ENCODE data around the gene MITF. TPM values are rescaled to one million over a fixed set of nuclear protein-coding genes. Genes with fewer than 3 reads are reported as not detected.

The MITF gene
- total RNA-seq, 1 donor from 2014 or later, result 5.8 TPM

- TF ChIP-seq, protein P1, sequence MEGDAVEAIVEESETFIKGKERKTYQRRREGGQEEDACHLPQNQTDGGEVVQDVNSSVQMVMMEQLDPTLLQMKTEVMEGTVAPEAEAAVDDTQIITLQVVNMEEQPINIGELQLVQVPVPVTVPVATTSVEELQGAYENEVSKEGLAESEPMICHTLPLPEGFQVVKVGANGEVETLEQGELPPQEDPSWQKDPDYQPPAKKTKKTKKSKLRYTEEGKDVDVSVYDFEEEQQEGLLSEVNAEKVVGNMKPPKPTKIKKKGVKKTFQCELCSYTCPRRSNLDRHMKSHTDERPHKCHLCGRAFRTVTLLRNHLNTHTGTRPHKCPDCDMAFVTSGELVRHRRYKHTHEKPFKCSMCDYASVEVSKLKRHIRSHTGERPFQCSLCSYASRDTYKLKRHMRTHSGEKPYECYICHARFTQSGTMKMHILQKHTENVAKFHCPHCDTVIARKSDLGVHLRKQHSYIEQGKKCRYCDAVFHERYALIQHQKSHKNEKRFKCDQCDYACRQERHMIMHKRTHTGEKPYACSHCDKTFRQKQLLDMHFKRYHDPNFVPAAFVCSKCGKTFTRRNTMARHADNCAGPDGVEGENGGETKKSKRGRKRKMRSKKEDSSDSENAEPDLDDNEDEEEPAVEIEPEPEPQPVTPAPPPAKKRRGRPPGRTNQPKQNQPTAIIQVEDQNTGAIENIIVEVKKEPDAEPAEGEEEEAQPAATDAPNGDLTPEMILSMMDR (IDR thresholded peaks at IDR 0.05), result no peak
These were observed 183.3 kb downstream of the MITF start for GRCh38 chr3:69922521-69923000.

DNA sequence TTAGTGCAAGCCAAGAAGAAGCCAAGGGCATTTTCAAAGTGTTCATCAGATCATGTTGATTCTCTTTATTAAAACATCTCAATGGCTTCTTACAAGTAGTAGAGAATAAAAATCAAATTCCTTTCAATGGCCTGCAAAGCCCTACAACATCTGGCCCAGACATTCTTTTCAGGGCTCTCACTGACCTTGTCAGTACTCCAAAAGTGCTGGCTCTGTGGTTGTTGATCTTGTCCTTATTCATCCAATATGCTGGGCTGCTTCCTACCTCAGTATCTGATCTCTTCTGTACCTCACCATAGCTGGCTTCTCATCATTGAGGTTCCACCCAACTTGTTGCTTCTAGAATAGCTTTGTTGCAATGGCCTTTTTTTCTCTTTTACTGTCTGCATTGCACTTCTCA is 186.2 kb downstream of the MITF start:
- H3K36me3 Mint-ChIP-seq (ENCODE audit: unreplicated experiment), result no peaks in the 10 kb centered on the region
- H3K27me3 Mint-ChIP-seq (ENCODE audit: unreplicated experiment), result no peaks in the 10 kb centered on the region
- H3K9me3 Mint-ChIP-seq (ENCODE audit: unreplicated experiment), result no peaks in the 10 kb centered on the region
- peaks cover 2% of the 10 kb centered on the region for H3K4me1 Mint-ChIP-seq (ENCODE audit: unreplicated experiment)
- H3K27ac Mint-ChIP-seq (ENCODE audit: unreplicated experiment), result no peak overlapping the region
- H3K4me3 Mint-ChIP-seq (ENCODE audit: unreplicated experiment), result no peak overlapping the region
- TF ChIP-seq, protein P1 (IDR thresholded peaks at IDR 0.05), result no peak
- DNase-seq (ENCODE audit: extremely low spot score, unreplicated experiment), result no peak

More at GRCh38 chr3:69922521-69923000, 183.3 kb downstream of the MITF start:
- peaks cover 2% of the 10 kb centered on the region for H3K4me1 Mint-ChIP-seq (ENCODE audit: unreplicated experiment)
- no peak for DNase-seq (ENCODE audit: extremely low spot score, unreplicated experiment)
- no peaks in the 10 kb centered on the region for H3K9me3 Mint-ChIP-seq (ENCODE audit: unreplicated experiment)
- no peak overlapping the region for H3K4me3 Mint-ChIP-seq (ENCODE audit: unreplicated experiment)
- H3K27ac Mint-ChIP-seq (ENCODE audit: unreplicated experiment), result no peak overlapping the region
- H3K36me3 Mint-ChIP-seq (ENCODE audit: unreplicated experiment), result no peaks in the 10 kb centered on the region
- no peaks in the 10 kb centered on the region for H3K27me3 Mint-ChIP-seq (ENCODE audit: unreplicated experiment)

GRCh38 chr3:69926385-69926784 is 187.1 kb downstream of the MITF start:
- no peak overlapping the region for H3K4me3 Mint-ChIP-seq (ENCODE audit: unreplicated experiment)
- H3K9me3 Mint-ChIP-seq (ENCODE audit: unreplicated experiment), result no peaks in the 10 kb centered on the region
- no peaks in the 10 kb centered on the region for H3K27me3 Mint-ChIP-seq (ENCODE audit: unreplicated experiment)
- H3K36me3 Mint-ChIP-seq (ENCODE audit: unreplicated experiment), result no peaks in the 10 kb centered on the region
- peaks cover 5% of the 10 kb centered on the region for H3K4me1 Mint-ChIP-seq (ENCODE audit: unreplicated experiment)
- no peak overlapping the region for H3K27ac Mint-ChIP-seq (ENCODE audit: unreplicated experiment)
- no peak for DNase-seq (ENCODE audit: extremely low spot score, unreplicated experiment)
- TF ChIP-seq, protein P1 (IDR thresholded peaks at IDR 0.05), result no peak

- Mint-ChIP-seq H3K27ac (ENCODE audit: unreplicated experiment) (no peak overlapping the region), H3K27me3 (ENCODE audit: unreplicated experiment) (no peaks in the 10 kb centered on the region), H3K4me3 (ENCODE audit: unreplicated experiment) (no peak overlapping the region), H3K9me3 (ENCODE audit: unreplicated experiment) (no peaks in the 10 kb centered on the region), H3K36me3 (ENCODE audit: unreplicated experiment) (no peaks in the 10 kb centered on the region), H3K4me1 (ENCODE audit: unreplicated experiment) (peaks cover 13% of the 10 kb centered on the region)
- no peak for DNase-seq (ENCODE audit: extremely low spot score, unreplicated experiment)
- TF ChIP-seq, protein P1 (IDR thresholded peaks at IDR 0.05), result no peak
These were observed 188.3 kb downstream of the MITF start for GRCh38 chr3:69927571-69927970.

DNA sequence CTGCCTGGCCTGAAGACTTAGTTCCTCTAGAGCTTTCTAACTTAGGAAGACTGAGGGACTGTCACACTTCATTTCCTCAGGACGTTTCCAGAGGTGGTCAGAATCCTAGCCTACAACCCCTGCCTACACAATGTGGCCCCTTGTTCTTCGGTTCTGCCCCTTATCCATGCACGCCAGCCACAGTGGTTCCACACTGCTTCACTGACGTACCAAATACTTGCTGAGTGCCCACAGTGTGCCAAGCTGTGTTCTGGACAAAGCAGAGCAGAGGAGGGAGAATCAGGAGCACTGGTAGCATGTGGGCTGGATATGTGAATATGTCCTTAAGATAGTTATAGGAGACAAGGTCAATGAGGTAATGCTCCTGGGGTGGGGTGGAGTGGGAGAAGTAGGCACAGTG is 189.8 kb downstream of the MITF start:
- H3K9me3 Mint-ChIP-seq (ENCODE audit: unreplicated experiment), result no peaks in the 10 kb centered on the region

More for the DNA sequence above, 189.8 kb downstream of the MITF start:
- Mint-ChIP-seq H3K27ac (ENCODE audit: unreplicated experiment) (no peak overlapping the region), H3K4me1 (ENCODE audit: unreplicated experiment) (peaks cover 15% of the 10 kb centered on the region), H3K4me3 (ENCODE audit: unreplicated experiment) (no peak overlapping the region), H3K36me3 (ENCODE audit: unreplicated experiment) (no peaks in the 10 kb centered on the region), H3K27me3 (ENCODE audit: unreplicated experiment) (no peaks in the 10 kb centered on the region)
- no peak for DNase-seq (ENCODE audit: extremely low spot score, unreplicated experiment)
- TF ChIP-seq, protein P1 (IDR thresholded peaks at IDR 0.05), result no peak

All from osteocyte (in vitro differentiated cells).